ENCODE results near the gene OR10K2. TPM values are rescaled to one million over a fixed set of nuclear protein-coding genes. Genes with fewer than 3 reads are reported as not detected.

OR10K2 gene
- total RNA-seq, 3 donors from 2014 or later = not detected

DNA sequence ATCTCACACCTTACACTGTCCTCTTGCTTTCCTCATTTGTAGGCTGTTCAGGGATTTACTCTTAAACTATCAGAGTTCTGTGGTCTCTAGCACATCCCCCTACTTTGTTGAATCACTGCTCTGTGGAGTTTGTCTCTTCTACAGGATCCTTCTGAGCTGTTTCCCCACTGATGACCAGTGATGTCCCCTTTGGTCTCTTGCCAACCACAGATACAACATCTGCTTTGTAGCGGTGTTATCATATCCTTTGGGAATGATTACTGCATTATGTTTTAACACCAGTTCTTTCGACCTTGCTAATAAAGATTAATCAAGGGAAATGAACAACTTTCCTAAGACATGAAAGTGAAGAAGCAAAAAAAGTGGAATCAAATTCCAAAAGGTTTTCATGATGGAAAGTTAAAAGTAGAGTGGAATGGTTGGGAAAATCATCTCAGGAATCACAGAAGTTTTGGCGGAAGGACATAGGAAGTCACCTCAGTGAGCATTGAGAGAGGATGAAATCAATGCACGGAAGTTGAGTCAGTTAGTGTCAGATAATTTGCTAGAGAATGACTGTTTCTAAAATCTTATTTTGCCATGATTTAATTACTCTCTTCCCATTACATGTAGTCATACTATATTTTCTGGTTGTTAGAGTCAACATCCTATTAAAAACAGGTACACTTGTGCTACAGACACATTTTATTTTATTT lies 11.2 kb downstream of the OR10K2 start:
- no peaks in the 10 kb centered on the region for H3K36me3 ChIP-seq (ENCODE audit: low read depth)
- TF ChIP-seq, protein P1, sequence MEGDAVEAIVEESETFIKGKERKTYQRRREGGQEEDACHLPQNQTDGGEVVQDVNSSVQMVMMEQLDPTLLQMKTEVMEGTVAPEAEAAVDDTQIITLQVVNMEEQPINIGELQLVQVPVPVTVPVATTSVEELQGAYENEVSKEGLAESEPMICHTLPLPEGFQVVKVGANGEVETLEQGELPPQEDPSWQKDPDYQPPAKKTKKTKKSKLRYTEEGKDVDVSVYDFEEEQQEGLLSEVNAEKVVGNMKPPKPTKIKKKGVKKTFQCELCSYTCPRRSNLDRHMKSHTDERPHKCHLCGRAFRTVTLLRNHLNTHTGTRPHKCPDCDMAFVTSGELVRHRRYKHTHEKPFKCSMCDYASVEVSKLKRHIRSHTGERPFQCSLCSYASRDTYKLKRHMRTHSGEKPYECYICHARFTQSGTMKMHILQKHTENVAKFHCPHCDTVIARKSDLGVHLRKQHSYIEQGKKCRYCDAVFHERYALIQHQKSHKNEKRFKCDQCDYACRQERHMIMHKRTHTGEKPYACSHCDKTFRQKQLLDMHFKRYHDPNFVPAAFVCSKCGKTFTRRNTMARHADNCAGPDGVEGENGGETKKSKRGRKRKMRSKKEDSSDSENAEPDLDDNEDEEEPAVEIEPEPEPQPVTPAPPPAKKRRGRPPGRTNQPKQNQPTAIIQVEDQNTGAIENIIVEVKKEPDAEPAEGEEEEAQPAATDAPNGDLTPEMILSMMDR (IDR thresholded peaks at IDR 0.05) = no peak
- DNase-seq (no peak), ATAC-seq (no peak)
- intact Hi-C loops (cut with DNase I, micrococcal nuclease) = no loop called here
- H3K9me3 ChIP-seq = no peaks in the 10 kb centered on the region
- H3K4me1 ChIP-seq (ENCODE audit: low read depth) = no peaks in the 10 kb centered on the region
- H3K4me3 ChIP-seq = no peak overlapping the region

DNA sequence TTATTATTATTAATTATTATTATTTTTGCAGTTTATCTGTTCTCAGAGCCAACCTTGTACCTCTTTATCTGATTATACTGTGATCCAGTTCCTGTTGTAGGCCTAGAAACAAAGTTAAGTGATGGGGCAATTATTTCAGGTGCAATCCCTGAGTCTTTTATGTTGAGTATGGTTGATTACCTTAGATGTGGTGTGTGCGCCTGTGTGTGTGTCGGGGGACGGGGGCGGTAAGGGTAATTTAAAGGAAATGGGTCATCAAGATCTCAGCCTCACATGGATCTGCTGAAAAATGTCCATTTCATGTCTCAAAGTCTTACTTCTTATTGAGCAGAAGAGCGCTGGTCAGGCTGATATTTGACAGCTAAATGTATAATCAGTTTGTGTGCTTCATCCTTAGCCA lies 18.9 kb downstream of the OR10K2 start:
- no peak for ATAC-seq
- TF ChIP-seq, protein P1 (IDR thresholded peaks at IDR 0.05) = no peak
- no peaks in the 10 kb centered on the region for H3K9me3 ChIP-seq
- no peaks in the 10 kb centered on the region for H3K4me1 ChIP-seq (ENCODE audit: low read depth)
- H3K4me3 ChIP-seq = no peak overlapping the region
- no peak for DNase-seq
- H3K36me3 ChIP-seq (ENCODE audit: low read depth) = no peaks in the 10 kb centered on the region
- intact Hi-C loops (cut with DNase I, micrococcal nuclease) = no loop called here

DNA sequence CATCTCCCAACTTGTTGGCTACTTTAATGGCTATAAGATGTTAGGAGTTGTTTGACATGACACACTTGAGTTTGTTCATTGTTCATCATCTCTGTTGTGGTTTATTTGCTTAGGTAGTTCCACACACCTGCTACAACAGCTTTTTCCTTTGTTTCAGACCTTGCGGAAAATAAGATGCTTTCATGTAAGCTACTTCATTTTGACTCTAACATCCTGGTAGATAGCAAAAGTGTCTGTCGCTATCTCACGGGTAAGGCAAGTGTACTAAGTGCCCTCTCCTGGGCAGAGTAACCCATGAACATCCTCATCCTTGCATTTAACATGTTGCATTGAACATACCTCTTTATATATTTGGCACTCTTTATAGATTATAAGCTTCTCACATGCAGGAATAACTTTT lies 25.2 kb downstream of the OR10K2 start:
- TF ChIP-seq, protein P1 (IDR thresholded peaks at IDR 0.05) = no peak
- no peaks in the 10 kb centered on the region for H3K36me3 ChIP-seq (ENCODE audit: low read depth)
- no peak for ATAC-seq
- H3K9me3 ChIP-seq = no peaks in the 10 kb centered on the region
- no peaks in the 10 kb centered on the region for H3K4me1 ChIP-seq (ENCODE audit: low read depth)
- no peak for DNase-seq
- intact Hi-C loops (cut with DNase I, micrococcal nuclease) = no loop called here
- no peak overlapping the region for H3K4me3 ChIP-seq

GRCh38 chr1:158398818-158399514 lies 27.1 kb downstream of the OR10K2 start, which contains the start of gene OR10T2:
Gene OR10T2, minus strand, starts transcription at chr1:158399466. Its CDS starts 0 bp downstream, at chr1:158399466.
- DNase-seq = no peak
- TF ChIP-seq, protein P1 (IDR thresholded peaks at IDR 0.05) = no peak

GRCh38 chr1:158396646-158397045 lies 29.4 kb downstream of the OR10K2 start:
- TF ChIP-seq, protein P1 (IDR thresholded peaks at IDR 0.05) = no peak
- no peaks in the 10 kb centered on the region for H3K9me3 ChIP-seq
- ATAC-seq = no peak
- no peaks in the 10 kb centered on the region for H3K36me3 ChIP-seq (ENCODE audit: low read depth)
- no peak for DNase-seq
- intact Hi-C loops (cut with DNase I, micrococcal nuclease) = no loop called here
- no peaks in the 10 kb centered on the region for H3K4me1 ChIP-seq (ENCODE audit: low read depth)
- no peak overlapping the region for H3K4me3 ChIP-seq

More at GRCh38 chr1:158398818-158399514, 27.1 kb downstream of the OR10K2 start, which contains the start of gene OR10T2:
- Histone ChIP-seq H3K4me3 (no peak within 1 kb of the TSS), H3K36me3 (ENCODE audit: low read depth) (no peaks in the 10 kb centered on the region), H3K9me3 (no peaks in the 10 kb centered on the region), H3K4me1 (ENCODE audit: low read depth) (no peaks in the 10 kb centered on the region)
- intact Hi-C loops (cut with DNase I, micrococcal nuclease) = no loop called here
- no peak for ATAC-seq

Measured in mucosa of descending colon (tissue), 3 donors.